GM19372 (cell line): Measurements from ENCODE around the gene MLYCD.

Experiments used
- ATAC-seq: cut with Tn5 transposase; IDR thresholded peaks from one replicate; pipeline ENCODE4 v1.9.1; 2021; ENCODE audit warnings: mild to moderate bottlenecking, low read depth, moderate library complexity; ENCODE audit not compliant: unreplicated experiment

The MLYCD gene

DNA sequence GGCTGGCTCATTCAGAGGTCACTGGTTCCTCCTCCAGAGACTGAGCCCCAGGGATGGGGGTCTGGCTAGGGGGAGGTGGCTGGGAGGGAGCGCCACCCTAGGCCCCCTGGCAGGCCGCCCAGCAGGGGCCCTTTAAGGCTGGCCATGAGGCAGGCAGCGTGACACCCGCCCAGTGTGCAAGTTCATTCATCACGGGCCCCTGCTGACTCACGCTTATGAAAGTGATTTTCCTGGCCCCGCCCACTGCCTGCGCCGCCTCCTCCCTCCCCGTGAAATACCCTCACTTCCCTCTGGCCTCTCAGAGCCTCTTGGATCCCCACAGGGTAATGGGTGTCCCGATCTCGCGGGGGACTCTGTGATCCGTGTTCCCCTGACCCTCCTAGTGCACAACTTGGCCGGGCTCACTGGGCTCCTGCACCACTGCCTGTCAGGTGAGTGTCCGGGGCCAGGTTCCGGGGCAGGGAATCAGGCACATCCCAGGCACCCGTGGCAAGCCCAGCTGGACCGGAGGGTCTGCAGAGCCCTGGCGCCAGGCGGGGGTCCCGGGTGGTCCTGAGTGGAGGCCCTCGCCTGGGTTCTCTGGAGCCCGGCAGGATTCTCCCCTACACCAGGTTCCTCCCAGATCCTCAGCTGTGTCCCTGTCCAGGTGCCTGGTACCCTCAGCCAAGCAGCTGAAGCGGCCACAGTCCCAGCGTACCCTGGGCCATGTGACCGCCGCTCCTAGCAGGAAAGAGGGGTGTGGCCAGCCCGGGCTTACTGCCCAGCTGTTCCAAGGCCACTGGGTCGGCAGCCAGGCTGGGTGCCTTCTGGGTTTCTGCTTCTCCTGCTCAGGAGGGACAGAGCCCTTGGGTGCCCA lies 54.3 kb downstream of the MLYCD start, which contains the start of gene OSGIN1:
Gene OSGIN1 (plus strand): TSS at position 301 of the 856 bp plus-strand sequence. CDS start 4,432 bp downstream, outside the sequence.
- peak; percentile 74 for ATAC-seq

DNA sequence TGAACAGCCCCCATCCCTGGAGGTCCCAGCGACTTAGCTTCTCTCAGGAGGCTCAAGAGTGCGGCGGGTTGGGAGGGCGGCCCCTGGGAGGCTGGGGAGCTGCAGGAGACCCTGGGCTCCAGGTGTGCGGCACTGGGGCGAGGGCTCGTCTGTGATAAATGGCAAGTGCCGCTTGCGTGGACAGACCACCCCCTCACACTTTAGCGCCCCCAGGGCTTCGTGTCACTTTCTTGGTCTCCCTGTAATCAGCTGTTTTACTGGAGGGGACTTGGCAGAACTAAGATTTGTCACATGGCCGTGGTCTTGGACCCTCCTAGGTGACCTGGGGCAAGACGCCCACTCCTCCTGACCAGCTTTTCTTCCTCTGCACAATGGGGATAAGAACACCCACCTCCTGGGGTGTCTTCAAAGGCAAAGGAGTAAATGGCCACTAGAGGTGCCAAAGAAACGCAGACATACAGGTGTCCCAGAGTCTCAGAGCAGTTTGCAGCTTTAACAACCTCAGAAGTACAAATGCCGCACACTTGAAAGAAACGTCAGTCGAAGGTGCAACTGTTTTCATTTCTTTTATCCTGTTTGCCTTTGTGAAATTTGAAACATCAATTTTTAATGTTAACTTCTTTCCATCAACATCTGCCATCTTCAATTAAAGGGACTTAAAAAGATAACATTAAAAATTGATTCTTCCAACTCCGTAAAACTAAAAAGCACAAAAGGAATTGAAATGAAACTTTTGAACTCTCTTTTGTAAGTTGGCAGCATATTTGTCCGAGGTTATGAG lies 55.1 kb downstream of the MLYCD start:
- no peak for ATAC-seq

DNA sequence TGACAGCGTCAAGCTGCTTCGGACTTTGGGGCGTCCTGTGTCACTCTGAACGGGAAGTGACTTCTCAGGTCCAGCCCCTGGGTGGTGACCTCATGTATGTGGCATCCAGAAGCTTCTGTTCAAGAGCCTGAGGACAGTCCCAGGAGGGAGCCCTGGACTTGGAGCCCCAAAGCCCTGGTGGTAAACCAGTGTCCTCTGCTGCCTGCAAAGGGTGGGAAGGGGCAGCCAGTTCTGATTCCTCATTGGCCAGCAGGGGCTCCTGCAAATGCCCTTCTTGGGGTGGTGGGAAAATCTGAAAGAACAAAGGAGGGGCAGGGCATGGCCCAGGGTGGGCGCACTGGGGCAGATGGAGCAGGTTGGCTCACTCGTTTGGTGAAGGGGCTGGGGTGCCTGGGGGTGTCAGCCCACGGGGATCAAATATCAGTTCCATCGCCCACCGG lies 55.7 kb downstream of the MLYCD start:
- no peak for ATAC-seq

DNA sequence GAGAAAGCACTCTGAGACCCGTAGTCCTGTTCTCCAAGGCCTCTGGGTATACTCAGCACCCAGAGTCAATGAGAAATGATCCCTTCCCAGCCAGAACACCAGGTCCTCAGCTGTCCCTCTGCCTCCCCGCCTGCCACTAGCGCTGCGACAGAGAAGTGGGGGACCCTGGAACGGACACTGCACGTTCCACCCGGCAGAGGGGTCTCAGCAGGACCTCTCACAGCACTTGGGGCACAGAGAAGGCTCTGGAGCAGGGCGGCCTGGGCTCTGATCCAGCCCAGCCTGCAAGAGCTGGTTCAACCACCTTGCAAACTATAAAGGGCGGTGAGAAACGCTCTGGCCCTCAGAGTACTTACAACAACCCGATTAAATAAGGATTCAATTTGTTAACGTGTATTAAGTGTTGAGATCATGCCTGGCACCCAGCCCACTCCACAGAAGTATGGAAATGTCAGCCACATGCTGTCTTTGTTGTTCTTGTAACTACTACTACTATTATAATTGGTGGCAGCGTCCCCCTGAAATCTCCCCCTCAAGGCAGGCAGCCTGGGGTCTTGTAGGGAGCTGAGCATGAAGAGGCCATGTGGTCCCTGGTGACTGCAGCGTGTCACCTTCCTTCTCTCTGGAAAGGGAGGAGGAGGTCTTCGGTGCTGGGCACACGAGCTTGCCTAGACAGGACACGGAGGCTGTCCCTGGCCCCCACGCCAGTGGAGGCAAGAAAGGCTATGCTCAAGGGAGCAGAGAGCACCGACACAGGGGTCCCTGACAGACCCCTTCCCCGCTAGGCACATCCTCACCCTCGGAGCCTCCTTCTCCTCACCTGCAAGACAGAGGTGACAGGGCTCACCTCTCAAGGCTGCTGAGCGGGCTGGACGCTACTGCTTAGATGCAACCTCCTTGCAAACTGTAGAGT lies 56.6 kb downstream of the MLYCD start:
- no peak for ATAC-seq

DNA sequence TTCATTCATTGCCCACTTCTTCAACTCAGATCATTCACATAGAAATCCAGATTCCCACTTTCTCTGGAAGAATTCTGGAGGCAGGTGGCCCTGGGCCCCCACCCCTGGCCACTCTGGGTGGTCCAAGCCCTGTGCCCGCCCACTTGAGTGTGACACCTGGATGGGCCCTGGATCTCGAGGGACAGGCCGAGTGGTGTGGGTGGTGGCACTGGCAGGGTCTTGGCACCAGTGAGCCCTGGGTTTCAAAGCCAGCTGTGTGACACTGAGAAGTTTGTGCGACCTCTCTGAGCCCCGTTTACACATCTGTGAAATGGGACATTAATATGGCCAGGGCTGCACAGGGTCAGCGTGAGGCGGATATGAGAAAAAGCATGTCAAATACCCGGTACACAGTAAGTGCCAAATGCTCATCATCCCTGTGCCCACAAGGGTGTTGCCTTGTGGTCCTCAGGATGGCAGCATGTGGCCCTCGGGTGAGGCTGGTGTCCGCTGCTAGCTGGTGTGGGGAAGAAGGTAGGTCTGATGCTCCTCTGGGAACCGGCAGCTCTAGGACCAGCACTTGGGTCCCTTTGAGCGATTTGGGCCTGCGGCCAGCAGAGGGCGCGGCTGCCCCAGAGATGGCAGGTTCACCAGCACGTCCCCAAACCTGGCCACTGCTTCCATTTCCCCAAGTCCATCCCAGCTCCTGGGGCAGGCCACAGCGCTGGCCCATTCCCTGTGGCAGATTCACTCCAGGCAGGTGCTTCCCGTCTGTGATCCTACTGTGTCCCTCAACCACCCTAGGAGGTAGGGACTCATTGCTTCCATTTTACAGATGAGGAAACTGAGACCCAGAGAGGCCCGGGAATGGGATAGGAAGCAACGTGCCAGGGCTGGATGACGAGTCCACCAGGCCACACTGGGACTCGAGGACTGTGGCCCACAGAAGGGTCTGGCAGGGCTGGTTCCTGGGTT lies 57.7 kb downstream of the MLYCD start:
- no peak for ATAC-seq

DNA sequence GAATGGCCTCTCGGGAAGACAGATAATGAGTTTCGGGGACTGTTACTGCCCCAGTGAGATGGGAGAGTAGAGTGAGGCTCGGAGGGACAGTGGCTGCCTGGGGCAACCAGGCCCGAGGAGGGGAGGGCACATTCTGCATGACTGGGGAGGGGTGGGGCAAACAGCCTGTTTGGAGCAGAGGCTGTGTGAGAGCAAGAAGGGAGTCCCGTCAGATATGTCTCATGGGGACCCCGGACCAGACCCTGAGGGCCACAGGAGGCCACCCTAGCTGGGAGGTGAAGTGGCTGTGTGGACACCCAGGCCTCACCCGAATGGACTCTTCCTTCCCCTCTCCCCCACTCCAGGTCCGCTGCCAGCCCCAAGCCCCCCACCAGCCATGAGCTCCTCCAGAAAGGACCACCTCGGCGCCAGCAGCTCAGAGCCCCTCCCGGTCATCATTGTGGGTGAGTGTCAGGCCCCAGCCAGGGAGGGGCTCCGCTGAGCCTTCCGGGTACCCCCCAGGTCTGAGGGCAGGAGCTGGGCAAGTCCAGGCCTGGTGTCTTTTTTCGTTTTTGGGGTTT lies 58.5 kb downstream of the MLYCD start:
- ATAC-seq: no peak

DNA sequence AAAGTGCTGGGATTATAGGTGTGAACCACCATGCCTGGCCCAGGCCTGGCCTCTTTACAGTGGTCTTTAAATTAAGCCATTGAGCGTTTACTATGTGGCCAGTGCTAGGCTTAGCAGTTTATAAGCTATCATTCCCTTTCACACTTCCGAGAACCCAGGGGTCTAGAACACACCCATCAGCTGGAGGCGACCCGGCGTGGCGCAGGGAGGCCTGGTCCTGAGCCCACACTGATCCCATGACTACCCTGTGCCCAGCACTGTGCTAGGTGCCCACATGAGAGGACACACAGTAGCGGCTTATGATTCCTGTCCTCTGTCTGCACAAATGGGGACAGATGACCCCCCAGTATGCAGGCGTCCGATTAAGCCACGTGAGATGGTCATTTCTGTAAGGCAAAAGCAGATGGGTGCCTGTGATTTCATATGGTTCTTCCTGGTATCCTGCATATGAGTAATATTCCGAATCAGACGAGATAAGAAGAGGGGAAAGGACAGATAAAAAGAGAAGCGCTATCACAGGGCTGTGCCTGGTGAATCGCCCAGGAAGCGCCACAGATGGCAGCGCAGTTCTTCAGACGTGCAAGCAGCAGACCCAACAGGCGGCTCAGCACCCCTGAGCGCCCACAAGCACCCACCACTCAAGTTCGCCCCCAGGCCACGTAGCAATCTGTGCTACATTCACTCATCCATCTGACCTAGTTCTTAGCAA lies 59.4 kb downstream of the MLYCD start:
- no peak for ATAC-seq

DNA sequence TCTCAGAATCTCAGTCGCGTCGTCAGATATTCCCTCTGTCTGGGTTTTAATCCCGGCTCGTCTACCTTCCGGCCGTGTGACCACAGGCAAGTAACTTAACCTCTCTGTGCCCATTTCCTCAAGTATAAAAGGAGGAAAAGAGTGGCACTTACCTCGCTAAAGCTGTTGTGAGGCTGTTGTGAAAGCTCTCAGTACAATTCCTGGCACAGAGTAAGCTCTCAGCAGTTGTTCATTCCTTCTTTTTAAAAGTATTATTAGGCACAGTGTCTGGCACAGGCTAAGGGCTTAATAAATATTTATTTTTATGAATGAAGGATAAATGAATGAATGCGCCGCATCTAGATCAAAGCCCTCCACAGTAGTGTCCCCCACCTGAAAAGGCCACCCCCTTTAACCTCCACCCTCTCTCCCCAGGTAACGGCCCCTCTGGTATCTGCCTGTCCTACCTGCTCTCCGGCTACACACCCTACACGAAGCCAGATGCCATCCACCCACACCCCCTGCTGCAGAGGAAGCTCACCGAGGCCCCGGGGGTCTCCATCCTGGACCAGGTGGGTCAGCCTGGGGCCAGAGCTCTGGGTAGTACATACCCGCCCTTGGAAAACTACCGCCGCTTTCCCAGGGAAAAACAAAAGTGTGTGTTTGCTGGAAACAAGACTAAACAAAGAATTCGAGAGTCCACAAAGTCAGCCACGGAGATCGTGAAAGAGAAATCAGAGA lies 60.1 kb downstream of the MLYCD start:
- ATAC-seq: no peak

DNA sequence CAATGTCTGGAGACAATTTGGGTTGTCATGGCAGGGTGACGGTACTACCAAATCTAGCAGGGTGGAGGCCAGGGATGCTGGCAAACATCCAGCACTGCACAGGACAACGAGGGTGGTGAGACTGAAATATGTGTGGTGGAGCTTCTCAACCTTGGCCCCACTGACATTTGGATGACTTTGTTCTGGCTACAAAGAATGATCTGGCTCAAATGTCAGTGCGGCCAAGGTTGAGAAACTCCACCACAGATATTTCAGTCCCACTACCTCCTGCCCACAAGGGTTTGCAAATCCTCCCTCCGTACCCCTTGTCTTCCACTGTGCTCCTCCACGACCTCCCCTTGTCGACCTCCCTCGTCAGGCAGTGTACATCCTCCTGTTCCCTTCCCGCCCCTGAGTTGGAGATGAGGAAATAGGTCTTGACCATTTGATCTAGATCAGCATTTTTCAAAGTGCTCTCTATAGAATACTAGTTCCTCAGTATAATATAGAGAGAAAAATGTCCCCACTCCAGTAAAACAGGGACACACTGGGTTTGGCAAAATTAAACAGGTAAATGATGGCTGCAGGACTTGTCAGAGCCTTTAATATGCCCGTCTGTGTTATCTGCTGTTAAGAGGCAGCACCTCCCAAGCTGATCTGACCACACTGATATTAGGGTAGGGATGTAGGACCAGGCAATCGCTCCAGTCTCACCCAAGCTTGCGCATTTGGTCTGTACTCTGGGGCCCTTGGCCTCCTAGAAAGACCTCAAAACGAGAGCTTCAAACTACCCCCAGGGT lies 60.9 kb downstream of the MLYCD start:
- no peak for ATAC-seq

DNA sequence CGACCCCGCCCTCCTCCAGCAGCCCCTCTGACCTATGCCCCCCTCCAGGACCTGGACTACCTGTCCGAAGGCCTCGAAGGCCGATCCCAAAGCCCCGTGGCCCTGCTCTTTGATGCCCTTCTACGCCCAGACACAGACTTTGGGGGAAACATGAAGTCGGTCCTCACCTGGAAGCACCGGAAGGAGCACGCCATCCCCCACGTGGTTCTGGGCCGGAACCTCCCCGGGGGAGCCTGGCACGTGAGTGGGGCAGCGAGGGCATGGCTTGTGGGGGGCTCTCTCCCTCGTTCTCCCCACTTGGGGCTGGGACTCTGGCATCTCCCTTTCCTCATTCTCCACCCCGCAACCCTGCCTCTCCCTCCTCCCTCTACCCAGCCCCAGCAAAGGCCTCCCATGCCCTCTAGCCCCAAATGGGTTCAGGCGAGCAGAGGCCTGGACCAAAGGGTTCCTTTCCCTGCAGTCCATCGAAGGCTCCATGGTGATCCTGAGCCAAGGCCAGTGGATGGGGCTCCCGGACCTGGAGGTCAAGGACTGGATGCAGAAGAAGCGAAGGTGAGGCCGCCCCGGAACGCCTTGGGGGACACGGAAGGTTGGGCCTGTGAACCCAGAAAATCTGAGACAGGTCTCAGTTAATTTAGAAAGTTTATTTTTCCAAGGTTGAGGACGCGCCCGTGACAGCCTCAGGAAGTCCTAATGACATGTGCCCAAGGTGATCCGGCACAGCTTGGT lies 61.8 kb downstream of the MLYCD start:
- no peak for ATAC-seq

DNA sequence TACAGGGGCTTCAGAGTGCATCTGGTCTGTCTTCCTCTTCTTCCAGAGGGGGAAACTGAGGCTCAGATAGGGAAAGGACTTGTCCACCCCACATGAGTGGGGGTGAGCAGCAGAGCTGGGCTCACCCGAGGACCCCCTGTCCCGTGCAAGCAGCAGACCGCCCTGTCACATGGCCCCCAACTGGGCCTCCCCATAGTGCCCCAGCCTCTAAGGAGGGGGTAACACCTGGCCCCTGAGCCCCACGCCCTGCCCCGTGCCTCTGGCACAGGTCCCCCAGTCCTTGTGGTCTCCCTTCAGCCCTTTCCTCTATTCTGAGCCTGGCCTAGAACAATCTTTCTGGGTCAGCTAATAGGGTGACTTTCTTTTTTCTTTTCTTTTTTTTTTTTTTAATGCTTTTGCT lies 62.7 kb downstream of the MLYCD start:
- ATAC-seq: no peak

DNA sequence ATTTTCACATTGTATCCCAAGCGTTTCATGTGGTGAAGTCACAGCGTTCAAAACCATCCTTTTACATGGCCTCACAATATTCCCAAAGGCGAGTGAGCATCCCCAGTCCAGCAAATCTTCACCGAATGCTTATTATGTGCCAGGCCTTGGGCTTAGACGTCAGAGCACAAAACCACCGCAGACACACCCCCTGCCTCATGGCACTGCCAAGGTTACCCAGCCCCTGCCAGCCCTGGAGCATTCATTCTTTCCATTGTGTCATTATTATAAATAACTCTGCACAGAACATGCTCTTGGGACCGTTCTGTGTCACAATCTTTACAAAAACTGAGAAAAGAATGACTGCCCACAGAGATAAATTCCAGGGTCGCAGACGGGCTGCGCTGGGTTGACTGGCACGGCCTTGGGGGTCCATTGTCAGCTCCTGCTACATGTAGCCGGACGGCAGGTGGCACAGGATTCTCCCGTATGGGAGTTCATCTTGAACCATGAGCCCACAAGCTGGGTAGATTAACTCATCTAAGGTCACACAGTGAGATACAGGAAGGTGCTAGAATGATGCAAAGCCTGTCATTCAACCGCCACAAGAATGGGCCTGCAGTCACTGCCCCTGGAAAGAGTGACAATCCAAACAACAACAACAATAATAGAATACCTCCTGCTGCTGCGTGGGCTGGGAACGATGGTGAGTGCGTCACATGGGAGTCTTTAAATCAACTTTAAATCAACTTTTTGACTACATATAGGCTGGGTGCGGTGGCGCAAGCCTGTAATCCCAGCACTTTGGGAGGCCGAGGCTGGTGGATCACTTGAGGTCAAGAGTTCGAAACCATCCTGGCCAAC lies 64.6 kb downstream of the MLYCD start:
- no peak for ATAC-seq

DNA sequence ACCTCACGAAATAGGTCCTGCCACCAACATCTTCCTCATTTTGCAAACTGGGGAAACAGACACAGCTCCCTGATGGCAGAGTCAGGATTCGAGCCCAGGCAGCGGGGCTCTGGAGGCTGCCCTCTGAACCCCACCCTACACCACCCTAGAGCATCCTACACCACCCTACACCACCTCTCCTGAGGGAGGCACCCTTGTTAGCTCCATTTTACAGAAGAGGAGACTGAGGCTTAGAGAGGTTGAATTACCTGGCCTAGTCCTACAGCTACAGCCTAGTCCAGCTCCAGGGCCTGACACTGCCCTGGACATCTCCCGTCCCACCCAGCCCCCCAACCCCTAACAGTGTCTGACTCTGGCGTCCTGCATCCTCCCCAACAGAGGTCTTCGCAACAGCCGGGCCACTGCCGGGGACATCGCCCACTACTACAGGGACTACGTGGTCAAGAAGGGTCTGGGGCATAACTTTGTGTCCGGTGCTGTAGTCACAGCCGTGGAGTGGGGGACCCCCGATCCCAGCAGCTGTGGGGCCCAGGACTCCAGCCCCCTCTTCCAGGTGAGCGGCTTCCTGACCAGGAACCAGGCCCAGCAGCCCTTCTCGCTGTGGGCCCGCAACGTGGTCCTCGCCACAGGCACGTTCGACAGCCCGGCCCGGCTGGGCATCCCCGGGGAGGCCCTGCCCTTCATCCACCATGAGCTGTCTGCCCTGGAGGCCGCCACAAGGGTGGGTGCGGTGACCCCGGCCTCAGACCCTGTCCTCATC lies 65.9 kb downstream of the MLYCD start:
- ATAC-seq: no peak

DNA sequence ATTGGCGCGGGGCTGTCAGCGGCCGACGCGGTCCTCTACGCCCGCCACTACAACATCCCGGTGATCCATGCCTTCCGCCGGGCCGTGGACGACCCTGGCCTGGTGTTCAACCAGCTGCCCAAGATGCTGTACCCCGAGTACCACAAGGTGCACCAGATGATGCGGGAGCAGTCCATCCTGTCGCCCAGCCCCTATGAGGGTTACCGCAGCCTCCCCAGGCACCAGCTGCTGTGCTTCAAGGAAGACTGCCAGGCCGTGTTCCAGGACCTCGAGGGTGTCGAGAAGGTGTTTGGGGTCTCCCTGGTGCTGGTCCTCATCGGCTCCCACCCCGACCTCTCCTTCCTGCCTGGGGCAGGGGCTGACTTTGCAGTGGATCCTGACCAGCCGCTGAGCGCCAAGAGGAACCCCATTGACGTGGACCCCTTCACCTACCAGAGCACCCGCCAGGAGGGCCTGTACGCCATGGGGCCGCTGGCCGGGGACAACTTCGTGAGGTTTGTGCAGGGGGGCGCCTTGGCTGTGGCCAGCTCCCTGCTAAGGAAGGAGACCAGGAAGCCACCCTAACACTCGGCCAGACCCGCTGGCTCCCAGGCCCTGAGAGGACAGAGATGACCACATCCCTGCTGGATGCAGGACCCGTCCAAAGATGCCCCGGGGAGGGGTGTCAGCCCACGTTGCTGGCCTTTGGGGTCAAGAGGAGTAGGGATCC lies 66.7 kb downstream of the MLYCD start:
- ATAC-seq: no peak
